Measurements from ENCODE around the gene GSTK1.

GSTK1 gene

DNA sequence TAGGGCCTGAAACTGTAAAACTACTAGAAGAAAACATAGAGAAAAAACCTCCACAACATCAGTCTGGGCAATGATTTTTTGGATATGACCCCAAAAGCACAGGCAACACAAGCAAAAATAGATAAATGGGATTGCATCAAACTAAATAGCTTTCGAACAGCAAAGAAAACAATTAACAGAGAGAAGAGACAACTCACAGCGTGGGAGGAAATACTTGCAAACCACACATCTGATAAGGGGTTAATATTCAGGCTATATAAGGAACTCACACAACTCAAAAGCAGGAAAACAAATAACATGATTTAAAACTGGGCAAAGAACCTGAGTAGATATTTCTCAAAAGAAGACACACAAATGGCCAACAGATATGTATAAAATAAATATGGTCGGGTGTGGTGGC lies 7.7 kb upstream of the GSTK1 start:
- no peaks in the 10 kb centered on the region for H3K36me3 ChIP-seq (ENCODE audit: low read length)
- no peaks in the 10 kb centered on the region for H4K20me1 ChIP-seq (ENCODE audit: low read depth, low read length)
- H3K9ac ChIP-seq (ENCODE audit: low read length) = no peak overlapping the region
- no peaks in the 10 kb centered on the region for H3K9me2 ChIP-seq (replicated peaks; ENCODE audit: insufficient read depth, low read length)
- H3K4me2 ChIP-seq (ENCODE audit: low read depth, low read length, poor library complexity, severe bottlenecking) = no peak overlapping the region
- no peaks in the 10 kb centered on the region for H3K27me3 ChIP-seq (ENCODE audit: low read length)
- H3K9me3 ChIP-seq (ENCODE audit: insufficient read depth, low read length) = no peaks in the 10 kb centered on the region
- H3K4me3 ChIP-seq (ENCODE audit: insufficient read depth, low read length, poor library complexity, severe bottlenecking) = no peak overlapping the region
- H3K79me2 ChIP-seq (ENCODE audit: insufficient read depth, low read length) = no peaks in the 10 kb centered on the region
- no peak for TF ChIP-seq EZH2phosphoT487 (conservative IDR thresholded peaks at IDR 0.05; ENCODE audit: low read length)
- TF ChIP-seq, protein P1, sequence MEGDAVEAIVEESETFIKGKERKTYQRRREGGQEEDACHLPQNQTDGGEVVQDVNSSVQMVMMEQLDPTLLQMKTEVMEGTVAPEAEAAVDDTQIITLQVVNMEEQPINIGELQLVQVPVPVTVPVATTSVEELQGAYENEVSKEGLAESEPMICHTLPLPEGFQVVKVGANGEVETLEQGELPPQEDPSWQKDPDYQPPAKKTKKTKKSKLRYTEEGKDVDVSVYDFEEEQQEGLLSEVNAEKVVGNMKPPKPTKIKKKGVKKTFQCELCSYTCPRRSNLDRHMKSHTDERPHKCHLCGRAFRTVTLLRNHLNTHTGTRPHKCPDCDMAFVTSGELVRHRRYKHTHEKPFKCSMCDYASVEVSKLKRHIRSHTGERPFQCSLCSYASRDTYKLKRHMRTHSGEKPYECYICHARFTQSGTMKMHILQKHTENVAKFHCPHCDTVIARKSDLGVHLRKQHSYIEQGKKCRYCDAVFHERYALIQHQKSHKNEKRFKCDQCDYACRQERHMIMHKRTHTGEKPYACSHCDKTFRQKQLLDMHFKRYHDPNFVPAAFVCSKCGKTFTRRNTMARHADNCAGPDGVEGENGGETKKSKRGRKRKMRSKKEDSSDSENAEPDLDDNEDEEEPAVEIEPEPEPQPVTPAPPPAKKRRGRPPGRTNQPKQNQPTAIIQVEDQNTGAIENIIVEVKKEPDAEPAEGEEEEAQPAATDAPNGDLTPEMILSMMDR (IDR thresholded peaks at IDR 0.05; ENCODE audit: insufficient read depth, low read length, poor library complexity, severe bottlenecking) = no peak
- no peak overlapping the region for H3K27ac ChIP-seq (ENCODE audit: low read depth, low read length)
- no peak overlapping the region for H2AFZ ChIP-seq (ENCODE audit: low read depth, low read length, severe bottlenecking)
- no peaks in the 10 kb centered on the region for H3F3A ChIP-seq (ENCODE audit: insufficient read depth)

DNA sequence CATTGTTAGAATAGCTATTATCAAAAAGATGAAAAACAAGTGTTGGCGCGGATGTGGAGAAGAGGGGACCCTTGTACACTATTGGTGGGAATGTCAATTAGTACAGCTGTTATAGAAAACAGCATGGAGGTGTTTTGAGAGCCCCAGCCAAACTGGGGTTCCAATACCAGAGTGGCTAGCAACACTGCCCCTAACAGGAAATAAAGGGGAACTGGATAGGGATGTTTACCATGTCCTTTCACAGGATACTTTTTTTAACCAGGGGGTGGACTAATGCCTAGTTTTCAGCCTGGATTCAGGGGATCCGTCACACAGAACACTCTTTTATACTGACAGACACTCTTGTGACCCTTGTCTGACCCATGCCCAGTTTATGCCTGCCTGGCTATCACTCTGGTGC lies 6.9 kb upstream of the GSTK1 start:
- H3K4me3 ChIP-seq (ENCODE audit: insufficient read depth, low read length, poor library complexity, severe bottlenecking) = no peak overlapping the region
- no peak overlapping the region for H2AFZ ChIP-seq (ENCODE audit: low read depth, low read length, severe bottlenecking)
- H3K9me3 ChIP-seq (ENCODE audit: insufficient read depth, low read length) = no peaks in the 10 kb centered on the region
- H3K36me3 ChIP-seq (ENCODE audit: low read length) = no peaks in the 10 kb centered on the region
- TF ChIP-seq EZH2phosphoT487 (conservative IDR thresholded peaks at IDR 0.05; ENCODE audit: low read length) = no peak
- TF ChIP-seq, protein P1 (IDR thresholded peaks at IDR 0.05; ENCODE audit: insufficient read depth, low read length, poor library complexity, severe bottlenecking) = no peak
- no peak overlapping the region for H3K27ac ChIP-seq (ENCODE audit: low read depth, low read length)
- H3F3A ChIP-seq (ENCODE audit: insufficient read depth) = no peaks in the 10 kb centered on the region
- no peaks in the 10 kb centered on the region for H3K9me2 ChIP-seq (replicated peaks; ENCODE audit: insufficient read depth, low read length)
- no peaks in the 10 kb centered on the region for H3K79me2 ChIP-seq (ENCODE audit: insufficient read depth, low read length)
- no peaks in the 10 kb centered on the region for H3K27me3 ChIP-seq (ENCODE audit: low read length)
- H4K20me1 ChIP-seq (ENCODE audit: low read depth, low read length) = no peaks in the 10 kb centered on the region
- H3K4me2 ChIP-seq (ENCODE audit: low read depth, low read length, poor library complexity, severe bottlenecking) = no peak overlapping the region
- H3K9ac ChIP-seq (ENCODE audit: low read length) = no peak overlapping the region

DNA sequence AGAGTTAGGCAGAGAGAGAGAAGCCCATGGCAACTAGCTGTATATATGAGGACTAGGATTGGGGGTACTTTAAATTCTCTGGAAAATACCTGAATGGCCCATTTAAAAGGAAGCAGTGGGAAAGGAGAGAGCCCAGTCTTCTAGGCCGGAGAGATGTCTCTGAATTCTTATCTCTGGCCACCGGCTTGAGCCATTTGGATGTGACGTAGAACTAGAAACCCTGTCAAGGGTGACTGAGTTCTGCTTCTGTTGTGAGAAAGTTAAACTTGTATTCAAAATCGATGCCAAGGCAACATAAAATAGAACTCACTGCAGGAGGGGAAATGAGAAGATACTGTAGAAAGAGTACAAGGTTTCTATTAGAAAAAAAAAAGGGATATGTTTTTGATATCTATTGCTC lies 6.3 kb upstream of the GSTK1 start:
- no peak overlapping the region for H3K4me2 ChIP-seq (ENCODE audit: low read depth, low read length, poor library complexity, severe bottlenecking)
- H3K79me2 ChIP-seq (ENCODE audit: insufficient read depth, low read length) = no peaks in the 10 kb centered on the region
- no peaks in the 10 kb centered on the region for H3F3A ChIP-seq (ENCODE audit: insufficient read depth)
- no peaks in the 10 kb centered on the region for H4K20me1 ChIP-seq (ENCODE audit: low read depth, low read length)
- no peaks in the 10 kb centered on the region for H3K27me3 ChIP-seq (ENCODE audit: low read length)
- no peaks in the 10 kb centered on the region for H3K36me3 ChIP-seq (ENCODE audit: low read length)
- no peak overlapping the region for H3K9ac ChIP-seq (ENCODE audit: low read length)
- TF ChIP-seq, protein P1 (IDR thresholded peaks at IDR 0.05; ENCODE audit: insufficient read depth, low read length, poor library complexity, severe bottlenecking) = no peak
- no peak for TF ChIP-seq EZH2phosphoT487 (conservative IDR thresholded peaks at IDR 0.05; ENCODE audit: low read length)
- H3K27ac ChIP-seq (ENCODE audit: low read depth, low read length) = no peak overlapping the region
- no peaks in the 10 kb centered on the region for H3K9me2 ChIP-seq (replicated peaks; ENCODE audit: insufficient read depth, low read length)
- H3K9me3 ChIP-seq (ENCODE audit: insufficient read depth, low read length) = no peaks in the 10 kb centered on the region
- H2AFZ ChIP-seq (ENCODE audit: low read depth, low read length, severe bottlenecking) = no peak overlapping the region
- no peak overlapping the region for H3K4me3 ChIP-seq (ENCODE audit: insufficient read depth, low read length, poor library complexity, severe bottlenecking)
